ENCODE data around the gene CPZ. TPM values are rescaled to one million over a fixed set of nuclear protein-coding genes. Genes with fewer than 3 reads are reported as not detected.
A peak's percentile ranks its signal among the peaks of the same experiment; 100 is the strongest.

The CPZ gene
- total RNA-seq, 4 donors from 2014 or later, result 0.76 to 12.2 (median 1.9) TPM

GRCh38 chr4:8591114-8591513 lies 1.5 kb upstream of the CPZ start:
- no peaks in the 10 kb centered on the region for H3K9me3 ChIP-seq
- DNase-seq, result no peak
- H3K27me3 ChIP-seq, result peaks cover 6 to 95% (median 7%) of the 10 kb centered on the region in 4 donors
- no peaks in the 10 kb centered on the region for H3K36me3 ChIP-seq
- WGBS, 2 donors, result 60 to 81% methylated on average over 1 to 6 of the region's 9 CpGs
- peaks cover 0 to 21% (median 5%) of the 10 kb centered on the region in 3 donors for H3K4me1 ChIP-seq
- intact Hi-C loops (cut with DNase I), result loop anchor here (5.0 kb wide), 1 partner anchor 119 kb away; no protein-coding TSS in a partner anchor
- H3K4me3 ChIP-seq, result no peak overlapping the region
- H3K27ac ChIP-seq, result no peak overlapping the region
- no peak for TF ChIP-seq POLR2A (IDR thresholded peaks at IDR 0.05)
- TF ChIP-seq CTCF (IDR thresholded peaks at IDR 0.05), result no peak

GRCh38 chr4:8591626-8592365 lies 769 bp upstream of the CPZ start:
- no peak for DNase-seq
- TF ChIP-seq CTCF (IDR thresholded peaks at IDR 0.05) (no peak), POLR2A (IDR thresholded peaks at IDR 0.05) (no peak)
- Histone ChIP-seq H3K27ac (no peak overlapping the region), H3K4me3 (no peak overlapping the region), H3K27me3 (peaks cover 6 to 88% (median 7%) of the 10 kb centered on the region in 4 donors), H3K9me3 (no peaks in the 10 kb centered on the region), H3K36me3 (no peaks in the 10 kb centered on the region), H3K4me1 (peaks cover 0 to 21% (median 5%) of the 10 kb centered on the region in 3 donors)
- intact Hi-C loops (cut with DNase I), result loop anchor here (5.0 kb wide), 1 partner anchor 119 kb away; no protein-coding TSS in a partner anchor
- 62 to 71% methylated on average over 9 of the region's 15 CpGs for WGBS, 2 donors

DNA sequence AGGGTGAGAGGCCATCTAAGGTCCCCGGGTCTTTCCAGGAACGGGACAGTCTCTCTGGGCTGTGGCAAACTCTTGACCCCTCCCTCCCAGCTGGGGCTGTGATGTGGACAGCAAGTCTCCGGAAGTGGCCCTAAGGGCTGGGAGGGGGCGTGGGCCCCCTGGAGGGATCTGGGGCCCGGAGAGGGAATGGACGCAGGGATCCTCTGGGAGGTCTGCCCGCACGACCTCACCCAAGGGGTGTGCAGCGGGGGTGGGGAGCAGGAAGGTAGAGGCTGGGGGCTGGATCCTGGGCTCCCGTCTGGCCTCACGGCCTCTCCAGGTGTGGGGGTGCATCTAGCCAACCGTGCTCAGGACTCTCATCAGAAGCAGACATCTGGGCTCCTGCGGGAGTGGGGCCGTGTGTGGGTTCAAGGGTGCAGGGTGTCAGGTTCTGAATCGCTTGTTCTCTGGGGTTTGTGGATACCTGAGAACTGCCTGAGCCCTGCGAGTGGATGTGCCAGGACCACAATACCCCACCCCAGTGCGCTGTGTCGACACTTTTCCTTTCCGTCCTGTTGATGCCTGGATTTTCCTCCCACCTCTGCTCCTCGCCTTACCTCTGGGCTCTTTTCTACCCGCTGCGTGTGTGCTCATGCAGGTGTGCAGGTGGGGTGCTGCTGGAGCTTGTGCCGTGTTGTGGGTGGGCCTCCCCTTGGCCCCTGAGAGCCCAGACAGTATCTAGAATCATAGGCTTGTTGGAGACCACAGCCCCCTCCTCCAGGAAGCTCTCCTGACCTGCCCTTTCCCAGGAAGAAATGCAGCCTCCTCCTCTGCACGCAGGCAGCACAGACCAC lies 915 bp downstream of the CPZ start:
- Histone ChIP-seq H3K27ac (no peak overlapping the region), H3K27me3 (peaks cover 6 to 71% (median 7%) of the 10 kb centered on the region in 4 donors)

DNA sequence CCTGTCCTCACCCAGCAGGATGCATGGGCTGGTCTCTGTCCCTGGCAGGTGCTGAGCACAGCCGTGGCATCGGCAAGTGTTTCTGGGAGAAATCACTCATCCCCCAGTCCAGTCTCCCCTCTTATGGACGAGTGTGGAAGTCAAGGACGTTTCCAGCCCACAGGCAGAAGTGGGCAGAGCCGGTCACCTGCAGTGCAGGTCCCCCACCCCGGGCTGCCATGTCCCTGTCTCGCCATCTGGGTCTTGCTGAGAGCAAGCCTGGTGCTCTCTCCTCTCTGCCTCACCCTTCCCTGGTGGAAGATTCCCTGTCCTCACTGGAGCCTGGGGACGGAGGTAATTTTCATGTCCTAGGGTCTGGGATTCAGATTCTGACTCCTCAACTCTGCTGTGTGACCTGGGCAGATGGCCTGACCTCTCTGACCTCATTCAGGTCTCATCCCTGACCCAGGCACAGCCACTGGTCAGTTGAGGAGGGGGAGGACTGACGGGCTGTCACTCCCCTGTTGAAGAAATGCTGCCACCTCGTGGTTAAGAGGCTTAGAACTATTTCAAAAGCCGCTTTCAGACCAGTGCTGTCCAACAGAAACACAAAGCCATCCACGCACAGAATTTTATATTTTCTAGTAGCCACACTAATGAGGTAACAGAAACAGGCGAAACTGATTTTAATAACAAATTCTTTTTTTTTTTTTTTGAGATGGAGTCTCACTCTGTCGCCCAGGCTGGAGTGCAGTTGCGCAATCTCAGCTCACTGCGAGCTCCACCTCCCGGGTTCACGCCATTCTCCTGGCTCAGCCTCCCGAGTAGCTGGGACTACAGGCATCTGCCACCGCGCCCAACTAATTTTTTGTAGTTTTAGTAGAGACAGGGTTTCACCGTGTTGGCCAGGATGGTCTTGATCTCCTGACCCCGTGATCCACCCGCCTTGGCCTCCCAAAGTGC lies 1.8 kb downstream of the CPZ start:
- no peak overlapping the region for H3K4me3 ChIP-seq
- no peak for DNase-seq
- H3K27me3 ChIP-seq, result peaks cover 6 to 63% (median 7%) of the 10 kb centered on the region in 4 donors
- intact Hi-C loops (cut with DNase I), result loop anchor here (5.0 kb wide), 1 partner anchor 122 kb away; no protein-coding TSS in a partner anchor
- no peaks in the 10 kb centered on the region for H3K9me3 ChIP-seq
- TF ChIP-seq CTCF (IDR thresholded peaks at IDR 0.05) (peak; percentile 17 to 68 (median 52)), POLR2A (IDR thresholded peaks at IDR 0.05) (no peak)
- H3K27ac ChIP-seq, result no peak overlapping the region
- WGBS, 2 donors, result 43 to 56% methylated on average over 15 to 23 of the region's 24 CpGs
- no peaks in the 10 kb centered on the region for H3K36me3 ChIP-seq
- H3K4me1 ChIP-seq, result peaks cover 0 to 21% (median 5%) of the 10 kb centered on the region in 3 donors

More for the DNA sequence above, 915 bp downstream of the CPZ start:
- intact Hi-C loops (cut with DNase I), result loop anchor here (5.0 kb wide), 1 partner anchor 121 kb away; no protein-coding TSS in a partner anchor
- TF ChIP-seq CTCF (IDR thresholded peaks at IDR 0.05) (no peak), POLR2A (IDR thresholded peaks at IDR 0.05) (no peak)
- 37 to 42% methylated on average over 6 to 11 of the region's 24 CpGs for WGBS, 2 donors
- Histone ChIP-seq H3K36me3 (no peaks in the 10 kb centered on the region), H3K9me3 (no peaks in the 10 kb centered on the region), H3K4me1 (peaks cover 0 to 21% (median 5%) of the 10 kb centered on the region in 3 donors), H3K4me3 (peak overlapping the region in 2 of 4 donors; percentile 30 to 52)
- DNase-seq, result no peak
